ENCODE data around the gene IGSF21.

DNA sequence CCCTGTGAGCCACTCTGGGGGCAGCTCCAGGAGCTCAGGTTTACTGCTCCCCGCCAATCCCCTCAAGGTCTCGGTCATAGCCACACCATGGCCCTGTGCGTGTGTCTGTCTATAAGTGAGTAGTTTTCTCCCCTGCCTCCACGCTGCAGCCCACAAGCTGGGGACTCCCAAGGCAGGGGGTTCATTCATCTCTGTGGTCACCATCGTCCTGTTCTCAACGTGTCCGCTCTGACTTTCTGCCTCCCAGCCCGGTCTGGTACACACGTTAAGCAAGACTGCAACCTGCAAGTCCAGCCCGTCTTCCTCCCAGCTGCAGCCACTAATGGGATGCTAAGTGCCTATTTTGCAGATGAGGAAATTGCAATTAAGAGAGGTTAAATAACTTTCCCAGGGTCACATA, 49.8 kb downstream of the IGSF21 start:
- TF ChIP-seq EZH2 (IDR thresholded peaks at IDR 0.05; ENCODE audit: borderline replicate concordance, low read length), result no peak
- TF ChIP-seq, protein P1, sequence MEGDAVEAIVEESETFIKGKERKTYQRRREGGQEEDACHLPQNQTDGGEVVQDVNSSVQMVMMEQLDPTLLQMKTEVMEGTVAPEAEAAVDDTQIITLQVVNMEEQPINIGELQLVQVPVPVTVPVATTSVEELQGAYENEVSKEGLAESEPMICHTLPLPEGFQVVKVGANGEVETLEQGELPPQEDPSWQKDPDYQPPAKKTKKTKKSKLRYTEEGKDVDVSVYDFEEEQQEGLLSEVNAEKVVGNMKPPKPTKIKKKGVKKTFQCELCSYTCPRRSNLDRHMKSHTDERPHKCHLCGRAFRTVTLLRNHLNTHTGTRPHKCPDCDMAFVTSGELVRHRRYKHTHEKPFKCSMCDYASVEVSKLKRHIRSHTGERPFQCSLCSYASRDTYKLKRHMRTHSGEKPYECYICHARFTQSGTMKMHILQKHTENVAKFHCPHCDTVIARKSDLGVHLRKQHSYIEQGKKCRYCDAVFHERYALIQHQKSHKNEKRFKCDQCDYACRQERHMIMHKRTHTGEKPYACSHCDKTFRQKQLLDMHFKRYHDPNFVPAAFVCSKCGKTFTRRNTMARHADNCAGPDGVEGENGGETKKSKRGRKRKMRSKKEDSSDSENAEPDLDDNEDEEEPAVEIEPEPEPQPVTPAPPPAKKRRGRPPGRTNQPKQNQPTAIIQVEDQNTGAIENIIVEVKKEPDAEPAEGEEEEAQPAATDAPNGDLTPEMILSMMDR (IDR thresholded peaks at IDR 0.05; ENCODE audit: low read length), result no peak

All from OCI-LY1 (cell line).